Measurements from ENCODE around the gene PTPRK.

DNA sequence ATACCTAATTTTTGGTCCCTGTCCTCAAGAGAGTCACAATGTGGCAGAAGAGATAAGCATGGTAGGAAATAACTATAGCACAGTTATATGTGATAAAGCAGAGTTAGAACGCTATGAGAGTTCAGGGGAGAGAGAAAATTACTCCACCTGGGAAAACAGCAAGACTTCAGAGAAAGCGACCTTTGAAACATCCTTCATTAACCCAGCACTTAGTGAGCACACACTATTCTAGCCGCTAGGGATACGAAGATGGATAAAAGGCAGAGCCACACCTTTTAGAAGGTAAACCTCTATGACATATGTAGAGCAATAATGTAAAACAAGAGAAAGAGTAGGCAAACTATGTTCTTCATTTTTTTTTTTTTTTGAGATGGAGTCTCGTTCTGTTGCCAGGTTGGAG is 264.3 kb downstream of the PTPRK start:
- no peak for TF ChIP-seq RAD21 (IDR thresholded peaks at IDR 0.05)
- TF ChIP-seq, protein P1, sequence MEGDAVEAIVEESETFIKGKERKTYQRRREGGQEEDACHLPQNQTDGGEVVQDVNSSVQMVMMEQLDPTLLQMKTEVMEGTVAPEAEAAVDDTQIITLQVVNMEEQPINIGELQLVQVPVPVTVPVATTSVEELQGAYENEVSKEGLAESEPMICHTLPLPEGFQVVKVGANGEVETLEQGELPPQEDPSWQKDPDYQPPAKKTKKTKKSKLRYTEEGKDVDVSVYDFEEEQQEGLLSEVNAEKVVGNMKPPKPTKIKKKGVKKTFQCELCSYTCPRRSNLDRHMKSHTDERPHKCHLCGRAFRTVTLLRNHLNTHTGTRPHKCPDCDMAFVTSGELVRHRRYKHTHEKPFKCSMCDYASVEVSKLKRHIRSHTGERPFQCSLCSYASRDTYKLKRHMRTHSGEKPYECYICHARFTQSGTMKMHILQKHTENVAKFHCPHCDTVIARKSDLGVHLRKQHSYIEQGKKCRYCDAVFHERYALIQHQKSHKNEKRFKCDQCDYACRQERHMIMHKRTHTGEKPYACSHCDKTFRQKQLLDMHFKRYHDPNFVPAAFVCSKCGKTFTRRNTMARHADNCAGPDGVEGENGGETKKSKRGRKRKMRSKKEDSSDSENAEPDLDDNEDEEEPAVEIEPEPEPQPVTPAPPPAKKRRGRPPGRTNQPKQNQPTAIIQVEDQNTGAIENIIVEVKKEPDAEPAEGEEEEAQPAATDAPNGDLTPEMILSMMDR (IDR thresholded peaks at IDR 0.05; ENCODE audit: low read depth, low read length, missing input control), result no peak

All from liver (tissue), 3 donors.